GM12864 (cell line): Measurements from ENCODE around the gene TH.

Source experiments
- DNase-seq: peaks from one replicate; pipeline ENCODE4 v3.0.0-alpha.2; 2011; ENCODE audit warnings: low read depth
- H3K4me3 ChIP-seq: 2 replicates; pipeline ENCODE4 v1.5.1; 2011; ENCODE audit warnings: mild to moderate bottlenecking, low read depth, low read length, control low read depth
- CTCF ChIP-seq: IDR thresholded peaks from 2 replicates; pipeline ENCODE4 v1.5.1; 2011; ENCODE audit warnings: low read depth, mild to moderate bottlenecking, moderate library complexity, low read length, control low read depth, inconsistent platforms; ENCODE audit errors: missing control alignments

The TH gene

GRCh38 chr11:2121227-2122130 is 50.1 kb downstream of the TH start:
- TF ChIP-seq CTCF = no peak
- DNase-seq = no peak
- H3K4me3 ChIP-seq = no peak overlapping the region

GRCh38 chr11:2120359-2121100 is 51.1 kb downstream of the TH start:
- TF ChIP-seq CTCF = no peak
- no peak for DNase-seq
- no peak overlapping the region for H3K4me3 ChIP-seq

GRCh38 chr11:2118677-2119076 is 52.9 kb downstream of the TH start:
- no peak overlapping the region for H3K4me3 ChIP-seq
- TF ChIP-seq CTCF = no peak
- DNase-seq = no peak

GRCh38 chr11:2116680-2117079 is 54.9 kb downstream of the TH start:
- no peak for DNase-seq
- TF ChIP-seq CTCF = no peak
- no peak overlapping the region for H3K4me3 ChIP-seq

- no peak for TF ChIP-seq CTCF
- no peak for DNase-seq
- no peak overlapping the region for H3K4me3 ChIP-seq
Measured at GRCh38 chr11:2115308-2115707, 56.3 kb downstream of the TH start.

GRCh38 chr11:2114430-2115241 is 57.0 kb downstream of the TH start:
- TF ChIP-seq CTCF = no peak
- DNase-seq = no peak
- no peak overlapping the region for H3K4me3 ChIP-seq
